Peyer's patch (tissue), 4 donors: ENCODE data around the gene PALLD. TPM values are rescaled to one million over a fixed set of nuclear protein-coding genes. Genes with fewer than 3 reads are reported as not detected.
A peak's percentile ranks its signal among the peaks of the same experiment; 100 is the strongest.

Experiments
- DNase-seq, 3 donors: peaks; one replicate each; pipeline ENCODE4 v3.0.0-alpha.2; 2017 to 2019
- H3K27ac ChIP-seq, 4 donors: fragments of 200-600 bp; sonication (generic); one replicate each; pipeline ENCODE4 v1.5.1; 2016 to 2019
- H3K27me3 ChIP-seq, 2 donors: fragments of 200-600 bp; sonication (generic); one replicate each; pipeline ENCODE4 v1.5.1; 2019
- H3K36me3 ChIP-seq, 3 donors: fragments of 200-600 bp; sonication (generic); one replicate each; pipeline ENCODE4 v1.5.1; 2016 to 2019
- H3K4me1 ChIP-seq, 4 donors: fragments of 200-600 bp; sonication (generic); one replicate each; pipeline ENCODE4 v1.5.1; 2016 to 2019
- H3K4me3 ChIP-seq, 4 donors: fragments of 200-600 bp; sonication (generic); 1 replicate in 3 of 4; 2 replicates in 1 of 4; pipeline ENCODE4 v1.5.1; 2016 to 2019; ENCODE audit warnings: mild to moderate bottlenecking in 1 of 4
- H3K9me3 ChIP-seq, 4 donors: fragments of 200-600 bp; sonication (generic); one replicate each; pipeline ENCODE4 v1.5.1; 2016 to 2019; ENCODE audit warnings: mild to moderate bottlenecking in 1 of 4
- CTCF ChIP-seq, 6 experiments: fragments of 450-650 bp in 4 of 6; fragments of 200-600 bp in 2 of 6; sonication (generic) in 1 of 6; IDR thresholded peaks; one replicate each; pipeline ENCODE4 v1.5.1; 2017 to 2019; ENCODE audit warnings: antibody characterized with exemption in 6 of 6, mild to moderate bottlenecking in 3 of 6, moderate library complexity in 1 of 6
- POLR2A ChIP-seq, 2 donors: fragments of 450-650 bp; IDR thresholded peaks; one replicate each; pipeline ENCODE4 v1.5.1; 2017; ENCODE audit warnings: antibody characterized with exemption in 2 of 2, mild to moderate bottlenecking in 2 of 2, moderate library complexity in 2 of 2
- total RNA-seq, 4 donors: library from RNA; depleted of rRNA; stranded (reverse); fragments of >200 nt; gene quantifications; one replicate each; pipeline ENCODE4 v1.1.0, GENCODE V29; 2016

The PALLD gene
- total RNA-seq, 4 donors from 2014 or later: 68.0 to 175 (median 78.4) TPM

- H3K4me1 ChIP-seq: peaks cover 0 to 6% (median 0%) of the 10 kb centered on the region in 4 donors
- DNase-seq: no peak
- H3K9me3 ChIP-seq: no peaks in the 10 kb centered on the region
- no peak for TF ChIP-seq CTCF (IDR thresholded peaks at IDR 0.05)
- no peak for TF ChIP-seq POLR2A (IDR thresholded peaks at IDR 0.05)
- H3K27me3 ChIP-seq: no peaks in the 10 kb centered on the region
- H3K4me3 ChIP-seq: no peak overlapping the region
- H3K27ac ChIP-seq: no peak overlapping the region
- H3K36me3 ChIP-seq: no peaks in the 10 kb centered on the region
Observed at GRCh38 chr4:168641811-168642140, 144.9 kb downstream of the PALLD start.

GRCh38 chr4:168642591-168642990, 145.7 kb downstream of the PALLD start:
- Histone ChIP-seq H3K9me3 (no peaks in the 10 kb centered on the region), H3K27ac (peak overlapping the region in 1 of 4 donors; percentile 25), H3K4me3 (no peak overlapping the region), H3K4me1 (peaks cover 0 to 6% (median 0%) of the 10 kb centered on the region in 4 donors), H3K27me3 (no peaks in the 10 kb centered on the region), H3K36me3 (no peaks in the 10 kb centered on the region)
- DNase-seq: no peak
- TF ChIP-seq CTCF (IDR thresholded peaks at IDR 0.05) (no peak), POLR2A (IDR thresholded peaks at IDR 0.05) (no peak)

GRCh38 chr4:168643111-168643795, 146.4 kb downstream of the PALLD start:
- H3K36me3 ChIP-seq: no peaks in the 10 kb centered on the region
- no peaks in the 10 kb centered on the region for H3K9me3 ChIP-seq
- H3K27ac ChIP-seq: peak overlapping the region in 1 of 4 donors; percentile 25
- no peak overlapping the region for H3K4me3 ChIP-seq
- no peak for DNase-seq
- no peak for TF ChIP-seq POLR2A (IDR thresholded peaks at IDR 0.05)
- no peak for TF ChIP-seq CTCF (IDR thresholded peaks at IDR 0.05)
- H3K4me1 ChIP-seq: peaks cover 0 to 6% (median 0%) of the 10 kb centered on the region in 4 donors
- no peaks in the 10 kb centered on the region for H3K27me3 ChIP-seq

- no peaks in the 10 kb centered on the region for H3K36me3 ChIP-seq
- DNase-seq: no peak
- H3K27me3 ChIP-seq: no peaks in the 10 kb centered on the region
- peaks cover 0 to 6% (median 0%) of the 10 kb centered on the region in 4 donors for H3K4me1 ChIP-seq
- H3K4me3 ChIP-seq: no peak overlapping the region
- TF ChIP-seq CTCF (IDR thresholded peaks at IDR 0.05) (no peak), POLR2A (IDR thresholded peaks at IDR 0.05) (no peak)
- no peak overlapping the region for H3K27ac ChIP-seq
- no peaks in the 10 kb centered on the region for H3K9me3 ChIP-seq
Observed at GRCh38 chr4:168643796-168644159, 146.9 kb downstream of the PALLD start.

- no peaks in the 10 kb centered on the region for H3K9me3 ChIP-seq
- H3K36me3 ChIP-seq: no peaks in the 10 kb centered on the region
- DNase-seq: no peak
- no peak overlapping the region for H3K27ac ChIP-seq
- no peaks in the 10 kb centered on the region for H3K27me3 ChIP-seq
- peaks cover 0 to 6% (median 0%) of the 10 kb centered on the region in 4 donors for H3K4me1 ChIP-seq
- no peak overlapping the region for H3K4me3 ChIP-seq
- TF ChIP-seq POLR2A (IDR thresholded peaks at IDR 0.05) (no peak), CTCF (IDR thresholded peaks at IDR 0.05) (no peak)
Observed at GRCh38 chr4:168646001-168646768, 149.3 kb downstream of the PALLD start.
